Esophagus squamous epithelium (tissue), 5 donors: ENCODE results near the gene CPNE5. TPM values are rescaled to one million over a fixed set of nuclear protein-coding genes. Genes with fewer than 3 reads are reported as not detected.

ENCODE experiments used
- DNase-seq: peaks from one replicate; lab custom pipeline; 2025; lab: John Stamatoyannopoulos, UW
- H3K27ac ChIP-seq, 4 donors: fragments of 200-600 bp; sonication (generic); one replicate each; pipeline ENCODE4 v1.5.1; 2016 to 2019; ENCODE audit warnings: mild to moderate bottlenecking in 1 of 4
- H3K27me3 ChIP-seq, 4 donors: fragments of 200-600 bp; sonication (generic); 1 replicate in 3 of 4; 2 replicates in 1 of 4; pipeline versions ENCODE4 v1.5.1 to v1.6.0; 2017 to 2021; ENCODE audit warnings: antibody characterized with exemption in 1 of 4
- H3K36me3 ChIP-seq, 3 donors: fragments of 200-600 bp; sonication (generic); one replicate each; pipeline ENCODE4 v1.5.1; 2016 to 2019
- H3K4me1 ChIP-seq, 3 donors: fragments of 200-600 bp; sonication (generic); one replicate each; pipeline ENCODE4 v1.5.1; 2017 to 2019
- H3K4me3 ChIP-seq, 4 donors: fragments of 200-600 bp; sonication (generic); 1 replicate in 3 of 4; 2 replicates in 1 of 4; pipeline ENCODE4 v1.5.1; 2016 to 2019; ENCODE audit warnings: mild to moderate bottlenecking in 2 of 4, moderate library complexity in 1 of 4
- H3K9me3 ChIP-seq, 3 donors: fragments of 200-600 bp; sonication (generic); one replicate each; pipeline ENCODE4 v1.5.1; 2016 to 2019
- POLR2A ChIP-seq, 4 donors: fragments of 450-650 bp; IDR thresholded peaks; one replicate each; pipeline ENCODE4 v1.6.1; 2017; ENCODE audit warnings: antibody characterized with exemption in 4 of 4, mild to moderate bottlenecking in 4 of 4, moderate library complexity in 3 of 4
- WGBS, 2 donors: methylation state at CpG; one replicate each; pipeline ENCODE4 v1.1.5; 2018; 5-methylcytosine and 5-hydroxymethylcytosine counted together
- intact Hi-C: fragments of 100-400 bp; cut with DNase I; formaldehyde crosslinking; loops from one replicate; pipeline ENCODE4 v1.15.0; 2022
- total RNA-seq, 4 donors: library from RNA; depleted of rRNA; stranded (reverse); fragments of >200 nt; gene quantifications; one replicate each; pipeline ENCODE4 v1.1.0, GENCODE V29; 2016
- TF ChIP-seq, protein P1 (sequence below), 6 experiments: fragments of 450-650 bp in 4 of 6; fragments of 200-600 bp in 2 of 6; sonication (generic) in 2 of 6; IDR thresholded peaks; one replicate each; pipeline ENCODE4 v1.5.1; 2016 to 2019; ENCODE audit warnings: antibody characterized with exemption in 6 of 6, mild to moderate bottlenecking in 4 of 6, moderate library complexity in 4 of 6
- donor health status: DM: yes; HTN: yes; CAD: no.

The CPNE5 gene
- total RNA-seq, 4 donors from 2014 or later, result 1.2 to 2.5 (median 1.5) TPM

DNA sequence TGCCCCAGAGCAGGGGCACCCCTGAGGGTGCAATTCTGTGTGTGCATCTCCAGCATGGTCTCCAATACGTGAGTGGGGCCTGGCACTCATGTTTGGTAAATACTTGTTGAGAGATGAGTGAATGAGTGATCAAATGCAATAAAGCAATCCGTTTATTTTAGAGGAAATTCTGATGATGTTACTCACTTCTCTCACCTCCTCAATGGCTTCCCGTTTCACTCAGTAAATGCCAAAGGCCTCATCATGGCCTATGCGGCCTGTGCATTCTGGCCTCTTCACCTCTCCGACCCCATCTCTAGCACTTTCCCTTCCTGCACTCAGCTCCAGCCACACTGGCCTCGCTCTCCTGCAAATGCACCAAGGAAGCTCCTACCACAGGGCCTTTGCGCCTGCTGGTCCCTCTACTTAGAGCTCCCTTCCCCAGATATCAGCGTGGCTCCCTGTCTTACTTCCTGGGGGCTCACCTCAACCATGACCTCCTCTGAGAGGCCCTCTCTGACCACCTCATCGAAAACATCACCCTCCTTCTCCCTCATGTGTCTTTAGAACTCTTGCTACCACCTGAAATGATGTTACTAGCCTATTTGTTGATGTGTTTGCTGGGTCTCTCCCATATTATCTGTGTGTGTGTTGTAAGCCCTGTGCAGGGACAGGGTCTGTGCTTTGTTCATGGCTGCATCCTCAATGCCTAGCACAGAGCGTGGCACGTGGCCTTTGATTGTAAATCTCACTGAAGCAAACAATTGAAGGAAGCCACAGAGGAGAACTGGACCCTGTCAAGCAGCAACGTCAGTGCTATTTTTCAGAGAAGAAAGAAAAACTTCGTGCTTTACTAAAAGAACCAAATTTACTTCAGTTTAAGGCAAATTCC lies 99.1 kb downstream of the CPNE5 start:
- Histone ChIP-seq H3K4me1 (peaks cover 23 to 51% (median 28%) of the 10 kb centered on the region in 3 donors), H3K27me3 (no peaks in the 10 kb centered on the region), H3K4me3 (no peak overlapping the region), H3K27ac (no peak overlapping the region), H3K9me3 (no peaks in the 10 kb centered on the region), H3K36me3 (no peaks in the 10 kb centered on the region)
- intact Hi-C loops, result no loop called here
- WGBS, 2 donors, result 70 to 73% methylated on average over 13 of the region's 13 CpGs
- TF ChIP-seq POLR2A (IDR thresholded peaks at IDR 0.05), result no peak
- TF ChIP-seq, protein P1, sequence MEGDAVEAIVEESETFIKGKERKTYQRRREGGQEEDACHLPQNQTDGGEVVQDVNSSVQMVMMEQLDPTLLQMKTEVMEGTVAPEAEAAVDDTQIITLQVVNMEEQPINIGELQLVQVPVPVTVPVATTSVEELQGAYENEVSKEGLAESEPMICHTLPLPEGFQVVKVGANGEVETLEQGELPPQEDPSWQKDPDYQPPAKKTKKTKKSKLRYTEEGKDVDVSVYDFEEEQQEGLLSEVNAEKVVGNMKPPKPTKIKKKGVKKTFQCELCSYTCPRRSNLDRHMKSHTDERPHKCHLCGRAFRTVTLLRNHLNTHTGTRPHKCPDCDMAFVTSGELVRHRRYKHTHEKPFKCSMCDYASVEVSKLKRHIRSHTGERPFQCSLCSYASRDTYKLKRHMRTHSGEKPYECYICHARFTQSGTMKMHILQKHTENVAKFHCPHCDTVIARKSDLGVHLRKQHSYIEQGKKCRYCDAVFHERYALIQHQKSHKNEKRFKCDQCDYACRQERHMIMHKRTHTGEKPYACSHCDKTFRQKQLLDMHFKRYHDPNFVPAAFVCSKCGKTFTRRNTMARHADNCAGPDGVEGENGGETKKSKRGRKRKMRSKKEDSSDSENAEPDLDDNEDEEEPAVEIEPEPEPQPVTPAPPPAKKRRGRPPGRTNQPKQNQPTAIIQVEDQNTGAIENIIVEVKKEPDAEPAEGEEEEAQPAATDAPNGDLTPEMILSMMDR (IDR thresholded peaks at IDR 0.05), result no peak
- DNase-seq, result no peak

DNA sequence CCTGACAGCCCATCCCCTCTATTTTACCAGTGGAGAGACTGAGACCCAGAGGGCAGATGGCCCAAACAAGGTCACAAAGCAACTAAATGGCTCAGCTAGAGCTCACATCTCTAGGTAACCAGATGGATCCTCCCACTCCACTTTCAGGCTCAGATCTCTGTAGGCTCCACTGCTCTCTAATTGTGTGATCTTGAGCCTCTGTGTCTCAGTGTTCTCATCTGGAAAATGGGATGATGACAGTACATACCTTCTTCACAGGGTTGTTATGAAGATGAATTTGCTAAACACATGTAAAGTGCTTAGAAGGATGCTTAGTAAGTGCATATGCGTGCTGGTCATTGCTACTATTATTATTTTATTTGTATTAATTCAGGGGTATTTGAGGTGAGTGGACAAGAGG lies 101.1 kb downstream of the CPNE5 start:
- Histone ChIP-seq H3K9me3 (no peaks in the 10 kb centered on the region), H3K27ac (no peak overlapping the region), H3K4me3 (no peak overlapping the region), H3K4me1 (peaks cover 20 to 42% (median 22%) of the 10 kb centered on the region in 3 donors), H3K36me3 (no peaks in the 10 kb centered on the region), H3K27me3 (no peaks in the 10 kb centered on the region)
- DNase-seq, result no peak
- 100% methylated on average over 1 of the region's 1 CpG for WGBS, 2 donors
- TF ChIP-seq POLR2A (IDR thresholded peaks at IDR 0.05), result no peak
- TF ChIP-seq, protein P1 (IDR thresholded peaks at IDR 0.05), result no peak
- intact Hi-C loops, result no loop called here

DNA sequence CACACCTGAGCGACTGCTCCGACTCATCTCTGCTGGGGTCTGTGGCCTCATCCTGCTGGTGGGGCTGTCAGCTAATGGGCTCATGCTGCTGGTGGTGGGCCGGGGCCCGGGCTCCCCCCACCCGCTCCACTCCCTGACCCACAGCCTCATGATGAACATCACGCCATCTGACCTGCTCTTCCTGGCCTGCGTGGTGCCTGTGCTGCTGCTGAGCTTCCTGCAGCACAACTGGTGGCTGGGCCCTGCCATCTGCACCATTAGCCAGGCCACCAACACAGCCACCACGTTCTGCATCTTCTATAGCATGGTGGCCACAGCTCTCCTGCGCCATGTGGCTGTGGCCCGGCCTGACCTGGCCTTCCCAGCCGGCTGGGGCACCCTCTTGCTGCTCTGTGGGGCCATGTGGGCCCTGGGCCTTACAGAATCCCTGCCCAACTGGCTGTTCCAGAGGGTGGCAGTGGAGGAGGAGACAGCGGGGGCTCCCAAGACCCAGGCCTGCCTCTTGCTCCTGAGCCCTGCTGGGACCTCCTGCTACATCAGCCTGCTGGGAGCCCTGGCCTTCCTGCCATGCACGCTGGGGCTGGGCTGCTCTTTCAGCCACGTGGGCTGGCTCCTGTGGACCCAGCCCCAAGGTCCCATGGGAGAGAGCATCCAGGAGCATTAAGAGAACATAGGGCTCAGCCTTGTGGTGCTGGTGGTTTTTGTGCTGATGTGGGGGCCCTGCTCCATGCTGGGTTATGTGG lies 102.0 kb downstream of the CPNE5 start:
- H3K4me3 ChIP-seq, result no peak overlapping the region
- H3K36me3 ChIP-seq, result no peaks in the 10 kb centered on the region
- no peaks in the 10 kb centered on the region for H3K9me3 ChIP-seq
- no peak for TF ChIP-seq POLR2A (IDR thresholded peaks at IDR 0.05)
- TF ChIP-seq, protein P1 (IDR thresholded peaks at IDR 0.05), result no peak
- DNase-seq, result no peak
- H3K27ac ChIP-seq, result no peak overlapping the region
- peaks cover 19 to 35% (median 20%) of the 10 kb centered on the region in 3 donors for H3K4me1 ChIP-seq
- intact Hi-C loops, result no loop called here
- H3K27me3 ChIP-seq, result no peaks in the 10 kb centered on the region
- WGBS, 2 donors, result 94% methylated on average over 6 of the region's 14 CpGs; no CpG with 5 or more reads in 1 of the 2 donors

DNA sequence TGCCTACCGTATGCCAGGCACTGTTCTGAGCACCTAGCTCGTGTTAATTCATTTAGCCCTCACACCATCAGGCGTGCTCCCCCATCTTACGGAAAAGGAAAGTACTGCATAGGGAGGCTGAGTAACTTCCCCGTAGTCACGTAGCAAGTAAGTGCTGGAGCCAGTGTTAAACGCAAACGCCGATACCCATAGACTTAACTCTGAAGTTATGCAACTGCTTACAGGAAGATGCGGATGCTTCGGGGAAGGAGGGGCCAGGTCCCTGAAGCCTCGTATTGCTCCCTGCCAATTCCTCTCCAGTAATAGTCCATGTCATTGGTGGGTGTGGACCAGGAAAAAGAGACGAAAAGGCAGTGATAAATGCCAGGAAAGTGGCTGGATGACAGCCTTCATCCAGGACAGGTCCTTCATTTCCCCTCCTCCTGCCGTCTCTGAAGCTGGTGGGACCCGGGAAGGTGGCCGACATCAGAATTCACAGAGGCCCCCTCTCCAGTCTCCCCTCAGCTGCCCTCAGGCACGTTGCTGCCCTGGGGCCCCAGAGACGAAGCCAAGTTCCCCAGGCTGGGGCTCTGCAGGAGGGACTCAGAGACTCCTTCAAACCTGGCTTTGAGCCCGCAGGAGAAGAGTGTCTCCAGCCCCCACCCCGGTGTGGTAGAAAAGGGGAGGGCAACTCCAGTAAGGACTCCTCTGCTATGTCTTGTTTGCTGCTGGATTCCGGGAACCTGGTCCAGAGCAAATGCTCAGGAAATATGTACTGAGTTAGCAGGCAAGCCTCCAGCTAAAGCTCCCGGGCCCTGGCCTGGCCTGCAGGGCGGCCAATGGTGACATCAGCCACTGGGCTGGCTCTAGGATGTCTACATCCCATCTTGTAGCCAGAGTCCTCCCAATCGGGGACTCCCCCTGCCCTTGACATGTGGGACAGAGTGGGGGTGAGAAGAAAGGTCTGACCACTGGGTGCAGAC lies 103.9 kb downstream of the CPNE5 start:
- 9 to 17% methylated on average over 10 to 19 of the region's 24 CpGs for WGBS, 2 donors
- TF ChIP-seq, protein P1 (IDR thresholded peaks at IDR 0.05), result peak in 4 of 6 experiments; percentile 22 to 45 (median 36)
- no peak for TF ChIP-seq POLR2A (IDR thresholded peaks at IDR 0.05)
- Histone ChIP-seq H3K4me1 (peaks cover 19 to 27% (median 20%) of the 10 kb centered on the region in 3 donors), H3K4me3 (peak overlapping the region in 3 of 4 donors; percentile 25 to 58 (median 28)), H3K9me3 (no peaks in the 10 kb centered on the region), H3K36me3 (no peaks in the 10 kb centered on the region), H3K27me3 (no peaks in the 10 kb centered on the region), H3K27ac (peak overlapping the region; percentile 84 to 96 (median 87))
- intact Hi-C loops, result no loop called here
- no peak for DNase-seq
